OCI-LY7 (cell line): ENCODE results near the gene ZMIZ1. TPM values are rescaled to one million over a fixed set of nuclear protein-coding genes. Genes with fewer than 3 reads are reported as not detected.

Experiments used
- BruUV-seq: library from RNA; stranded (reverse); fragments of 400-500 nt; replicated peaks from 2 replicates; lab custom pipeline; 2021; lab: Mats Ljungman, UMichigan
- CTCF ChIA-PET: fragments of 300-600 bp; sonication (Branson Sonifier 250); formaldehyde crosslinking; loops from one replicate; lab custom pipeline; 2022; ENCODE audit warnings: antibody characterized with exemption; ENCODE audit not compliant: unreplicated experiment; lab: Charles Lee
- POLR2A ChIA-PET: fragments of 300-600 bp; sonication (Branson Sonifier 250); formaldehyde crosslinking; loops from one replicate; lab custom pipeline; 2022; ENCODE audit warnings: antibody characterized with exemption; lab: Charles Lee
- DNase-seq: peaks from one replicate; pipeline ENCODE4 v3.0.0-alpha.2; 2015; ENCODE audit warnings: low spot score
- H2AFZ ChIP-seq: fragments of 200-600 bp; sonication (generic), shearing (Covaris generic); 2 replicates; pipeline ENCODE4 v1.6.1; 2014; ENCODE audit warnings: mild to moderate bottlenecking, antibody characterized with exemption, low read length, moderate library complexity
- H3K27ac ChIP-seq: fragments of 200-600 bp; sonication (generic); 2 replicates; pipeline ENCODE4 v1.5.1; 2014; ENCODE audit warnings: mixed run types, low read depth, mild to moderate bottlenecking, moderate library complexity, low read length, inconsistent platforms; ENCODE audit not compliant: poor library complexity, severe bottlenecking
- H3K36me3 ChIP-seq: fragments of 200-600 bp; sonication (generic); 2 replicates; pipeline ENCODE4 v1.6.1; 2014; ENCODE audit warnings: mild to moderate bottlenecking, antibody characterized with exemption, low read length, moderate library complexity, mixed read lengths; ENCODE audit not compliant: insufficient read depth
- H3K4me1 ChIP-seq: fragments of 200-600 bp; sonication (generic); 2 replicates; pipeline ENCODE4 v1.5.1; 2014; ENCODE audit warnings: mild to moderate bottlenecking, low read length; ENCODE audit not compliant: insufficient read depth, poor library complexity, severe bottlenecking
- H3K4me2 ChIP-seq: fragments of 200-600 bp; sonication (generic); 2 replicates; pipeline ENCODE4 v1.6.1; 2014; ENCODE audit warnings: mild to moderate bottlenecking, low read length
- H3K4me3 ChIP-seq: fragments of 200-600 bp; sonication (generic); 2 replicates; pipeline ENCODE4 v1.5.1; 2014; ENCODE audit warnings: mild to moderate bottlenecking, low read depth, low read length; ENCODE audit not compliant: poor library complexity, severe bottlenecking
- H3K79me2 ChIP-seq: fragments of 200-600 bp; sonication (generic); 2 replicates; pipeline ENCODE4 v1.6.1; 2016; ENCODE audit warnings: low read depth, mild to moderate bottlenecking, low read length, moderate library complexity, mixed read lengths; ENCODE audit not compliant: insufficient read depth
- H3K9me2 ChIP-seq: fragments of 200-600 bp; sonication (generic); 2 replicates; pipeline ENCODE4 v1.6.1; 2016; ENCODE audit warnings: mild to moderate bottlenecking, low read length, mixed read lengths; ENCODE audit not compliant: insufficient read depth
- H3K9me3 ChIP-seq: fragments of 200-600 bp; sonication (generic); 2 replicates; pipeline ENCODE4 v1.6.1; 2014; ENCODE audit warnings: mild to moderate bottlenecking, mixed run types, low read length, mixed read lengths
- H4K20me1 ChIP-seq: fragments of 200-600 bp; sonication (generic); 2 replicates; pipeline ENCODE4 v1.6.1; 2014; ENCODE audit warnings: mild to moderate bottlenecking, antibody characterized with exemption, low read length, moderate library complexity, mixed read lengths; ENCODE audit not compliant: insufficient read depth
- CTCF ChIP-seq: fragments of 200-600 bp; sonication (generic); conservative IDR thresholded peaks from 2 replicates; pipeline ENCODE4 v1.5.1; 2014; ENCODE audit warnings: mild to moderate bottlenecking, antibody characterized with exemption, low read length, moderate library complexity, mixed read lengths
- EZH2phosphoT487 ChIP-seq: fragments of 200-600 bp; sonication (generic); IDR thresholded peaks from 2 replicates; pipeline ENCODE4 v1.6.1; 2018; ENCODE audit warnings: low read depth, borderline replicate concordance, mild to moderate bottlenecking, mixed run types, antibody characterized with exemption, low read length, moderate library complexity, mixed read lengths
- intact Hi-C: fragments of 100-400 bp; cut with micrococcal nuclease; formaldehyde crosslinking; loops from one replicate; pipeline ENCODE4 v1.10.0; 2022; ENCODE audit not compliant: unreplicated experiment
- total RNA-seq, 2 experiments: library from RNA; depleted of rRNA in 1 of 2; stranded (reverse); fragments of >200 nt in 1 of 2; shearing (Covaris generic) in 1 of 2; gene quantifications; 2 replicates each; pipeline ENCODE4 v1.2.3, GENCODE V29; 2014 to 2022

Gene ZMIZ1
- total RNA-seq, 2 experiments from 2014 or later, result 20.4 to 66.9 TPM

GRCh38 chr10:79229830-79230327 lies 161.1 kb downstream of the ZMIZ1 start:
- BruUV-seq, result no TSS peak
- CTCF ChIA-PET, result interaction anchor here (0.6 kb wide), 2 partner anchors 9 to 10 kb away, joined by 3 to 4 read pairs; no protein-coding TSS in a partner anchor

GRCh38 chr10:79230328-79230830 lies 161.6 kb downstream of the ZMIZ1 start:
- Histone ChIP-seq H3K27ac (no peak overlapping the region), H3K79me2 (no peaks in the 10 kb centered on the region), H2AFZ (no peak overlapping the region), H3K4me2 (peak overlapping the region; percentile 52), H3K36me3 (no peaks in the 10 kb centered on the region), H4K20me1 (no peaks in the 10 kb centered on the region), H3K4me3 (no peak overlapping the region), H3K4me1 (peaks cover 27% of the 10 kb centered on the region), H3K9me2 (no peaks in the 10 kb centered on the region), H3K9me3 (no peaks in the 10 kb centered on the region)
- ChIA-PET POLR2A (interaction anchor here (0.8 kb wide), 1 partner anchor 208 kb away, joined by 3 read pairs; no protein-coding TSS in a partner anchor), CTCF (interaction anchor here (0.6 kb wide), 1 partner anchor 9 kb away, joined by 4 read pairs; no protein-coding TSS in a partner anchor)
- no peak for TF ChIP-seq EZH2phosphoT487
- TF ChIP-seq CTCF, result no peak
- DNase-seq, result peak; percentile 38
- BruUV-seq, result no TSS peak
- intact Hi-C loops, result no loop called here

More at GRCh38 chr10:79229830-79230327, 161.1 kb downstream of the ZMIZ1 start:
- DNase-seq, result no peak
- Histone ChIP-seq H3K9me2 (no peaks in the 10 kb centered on the region), H2AFZ (no peak overlapping the region), H3K4me3 (no peak overlapping the region), H3K27ac (no peak overlapping the region), H3K4me2 (peak overlapping the region; percentile 52), H4K20me1 (no peaks in the 10 kb centered on the region), H3K9me3 (no peaks in the 10 kb centered on the region), H3K79me2 (no peaks in the 10 kb centered on the region), H3K4me1 (peaks cover 27% of the 10 kb centered on the region), H3K36me3 (no peaks in the 10 kb centered on the region)
- POLR2A ChIA-PET, result interaction anchor here (1.0 to 1.6 kb wide), 2 partner anchors 9 to 10 kb away, joined by 4 to 6 read pairs; no protein-coding TSS in a partner anchor
- intact Hi-C loops, result no loop called here
- no peak for TF ChIP-seq EZH2phosphoT487
- TF ChIP-seq CTCF, result no peak

- Histone ChIP-seq H3K36me3 (no peaks in the 10 kb centered on the region), H3K9me3 (no peaks in the 10 kb centered on the region), H3K9me2 (no peaks in the 10 kb centered on the region), H3K27ac (no peak overlapping the region), H4K20me1 (no peaks in the 10 kb centered on the region), H3K4me1 (peaks cover 27% of the 10 kb centered on the region), H3K4me3 (no peak overlapping the region), H2AFZ (no peak overlapping the region), H3K79me2 (no peaks in the 10 kb centered on the region), H3K4me2 (no peak overlapping the region)
- intact Hi-C loops, result no loop called here
- CTCF ChIA-PET, result no interaction called here
- POLR2A ChIA-PET, result interaction anchor here (0.8 kb wide), 1 partner anchor 208 kb away, joined by 3 read pairs; no protein-coding TSS in a partner anchor
- no peak for TF ChIP-seq CTCF
- no peak for TF ChIP-seq EZH2phosphoT487
- no peak for DNase-seq
- no TSS peak for BruUV-seq
Observed at GRCh38 chr10:79230850-79231249, 162.1 kb downstream of the ZMIZ1 start.
